WI38 (cell line): Measurements from ENCODE around the gene PPP1R16B.

Experiments used
- H3K4me3 ChIP-seq: 2 replicates; pipeline ENCODE4 v1.5.1; 2011; ENCODE audit warnings: low read depth, mild to moderate bottlenecking, control low read depth, low read length
- TF ChIP-seq, protein P1 (sequence below): IDR thresholded peaks from 2 replicates; pipeline ENCODE4 v1.5.1; 2012; ENCODE audit warnings: low read depth, mild to moderate bottlenecking, control low read depth, low read length

The PPP1R16B gene

DNA sequence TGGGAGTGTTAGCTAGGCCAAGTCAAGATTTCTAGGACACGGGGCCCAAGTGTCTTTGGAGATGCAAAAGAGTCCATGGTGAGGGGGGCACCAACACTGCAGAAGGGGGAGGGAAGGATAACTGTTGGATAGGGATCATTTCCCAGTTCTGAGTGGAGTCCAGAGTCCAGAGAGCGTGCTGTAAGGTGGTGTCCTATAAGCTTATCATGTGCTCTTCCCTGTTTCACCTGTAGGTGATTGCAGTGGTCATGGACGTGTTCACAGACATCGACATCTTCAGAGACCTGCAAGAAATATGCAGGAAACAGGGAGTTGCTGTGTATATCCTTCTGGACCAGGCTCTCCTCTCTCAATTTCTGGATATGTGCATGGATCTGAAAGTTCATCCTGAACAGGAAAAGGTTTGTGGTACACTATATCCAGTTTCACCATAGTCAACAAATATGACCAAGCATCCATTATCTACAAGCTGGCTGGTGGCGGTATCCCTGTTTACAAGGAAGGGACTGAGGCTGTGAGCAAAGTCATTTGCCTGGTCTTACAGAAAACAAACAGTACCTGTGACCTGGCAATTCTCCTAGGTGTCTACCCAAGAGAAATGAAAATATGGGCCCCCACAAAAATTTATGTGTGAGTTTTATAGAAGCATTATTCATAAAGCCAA, 136.4 kb downstream of the PPP1R16B start:
- TF ChIP-seq, protein P1, sequence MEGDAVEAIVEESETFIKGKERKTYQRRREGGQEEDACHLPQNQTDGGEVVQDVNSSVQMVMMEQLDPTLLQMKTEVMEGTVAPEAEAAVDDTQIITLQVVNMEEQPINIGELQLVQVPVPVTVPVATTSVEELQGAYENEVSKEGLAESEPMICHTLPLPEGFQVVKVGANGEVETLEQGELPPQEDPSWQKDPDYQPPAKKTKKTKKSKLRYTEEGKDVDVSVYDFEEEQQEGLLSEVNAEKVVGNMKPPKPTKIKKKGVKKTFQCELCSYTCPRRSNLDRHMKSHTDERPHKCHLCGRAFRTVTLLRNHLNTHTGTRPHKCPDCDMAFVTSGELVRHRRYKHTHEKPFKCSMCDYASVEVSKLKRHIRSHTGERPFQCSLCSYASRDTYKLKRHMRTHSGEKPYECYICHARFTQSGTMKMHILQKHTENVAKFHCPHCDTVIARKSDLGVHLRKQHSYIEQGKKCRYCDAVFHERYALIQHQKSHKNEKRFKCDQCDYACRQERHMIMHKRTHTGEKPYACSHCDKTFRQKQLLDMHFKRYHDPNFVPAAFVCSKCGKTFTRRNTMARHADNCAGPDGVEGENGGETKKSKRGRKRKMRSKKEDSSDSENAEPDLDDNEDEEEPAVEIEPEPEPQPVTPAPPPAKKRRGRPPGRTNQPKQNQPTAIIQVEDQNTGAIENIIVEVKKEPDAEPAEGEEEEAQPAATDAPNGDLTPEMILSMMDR, result no peak
- no peak overlapping the region for H3K4me3 ChIP-seq

DNA sequence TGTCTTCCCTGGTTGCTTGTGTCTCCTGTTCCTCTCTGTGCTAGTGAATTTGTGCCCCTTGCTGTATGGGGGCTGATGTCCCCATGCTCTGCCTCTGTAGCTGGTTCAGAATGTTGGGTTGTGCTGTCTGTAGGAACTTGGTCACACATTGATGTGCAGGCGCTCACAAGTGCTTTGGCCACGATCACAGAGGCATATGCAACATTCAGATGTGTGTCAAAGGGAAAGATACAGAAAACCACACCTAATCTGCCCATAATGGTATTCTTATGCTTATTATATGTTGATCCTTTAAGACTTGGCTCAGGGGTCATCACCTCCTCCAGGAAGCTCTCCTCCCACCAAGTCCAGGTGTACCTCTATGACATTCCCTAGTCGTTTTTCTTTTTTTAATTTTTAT, 139.5 kb downstream of the PPP1R16B start:
- TF ChIP-seq, protein P1, result no peak
- H3K4me3 ChIP-seq, result no peak overlapping the region

DNA sequence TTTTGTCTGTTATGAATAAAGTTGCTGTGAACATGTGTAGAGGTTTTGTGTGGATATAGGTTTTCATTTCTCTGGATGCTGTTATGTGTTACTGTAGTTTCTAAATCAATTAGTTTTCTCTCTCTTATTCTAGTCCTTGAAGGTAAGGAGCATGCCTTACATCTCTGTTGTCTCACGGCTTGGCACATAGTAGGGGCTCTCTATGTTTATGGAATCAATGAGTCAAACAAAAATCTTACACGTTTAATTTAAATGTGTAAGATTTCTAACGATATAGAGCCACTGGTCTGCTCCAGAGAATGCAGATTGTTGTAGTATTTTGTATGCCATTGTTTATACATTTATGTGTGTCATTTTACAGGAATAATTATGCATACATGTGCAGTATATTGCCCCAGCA, 141.3 kb downstream of the PPP1R16B start:
- TF ChIP-seq, protein P1, result no peak
- H3K4me3 ChIP-seq, result no peak overlapping the region

DNA sequence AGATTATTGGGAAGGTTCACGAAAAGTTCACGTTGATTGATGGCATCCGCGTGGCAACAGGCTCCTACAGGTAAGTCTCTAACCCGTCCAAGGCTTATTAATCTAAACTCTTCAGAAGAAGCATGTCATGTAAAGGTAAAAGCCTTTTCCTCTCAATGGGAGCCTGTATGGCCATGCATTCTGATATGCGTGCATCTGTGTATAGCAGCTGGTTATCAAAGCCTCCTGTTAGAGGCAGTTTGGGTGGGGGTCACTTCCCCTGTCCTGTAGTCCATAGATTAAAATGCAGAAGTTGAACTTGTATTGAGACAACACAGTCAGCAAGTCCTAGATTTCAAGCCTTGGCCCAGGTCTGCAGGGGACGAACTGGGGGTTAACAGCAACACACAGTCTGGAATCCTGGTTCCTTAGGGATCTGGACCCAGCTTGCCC, 142.4 kb downstream of the PPP1R16B start:
- H3K4me3 ChIP-seq, result no peak overlapping the region
- TF ChIP-seq, protein P1, result no peak

DNA sequence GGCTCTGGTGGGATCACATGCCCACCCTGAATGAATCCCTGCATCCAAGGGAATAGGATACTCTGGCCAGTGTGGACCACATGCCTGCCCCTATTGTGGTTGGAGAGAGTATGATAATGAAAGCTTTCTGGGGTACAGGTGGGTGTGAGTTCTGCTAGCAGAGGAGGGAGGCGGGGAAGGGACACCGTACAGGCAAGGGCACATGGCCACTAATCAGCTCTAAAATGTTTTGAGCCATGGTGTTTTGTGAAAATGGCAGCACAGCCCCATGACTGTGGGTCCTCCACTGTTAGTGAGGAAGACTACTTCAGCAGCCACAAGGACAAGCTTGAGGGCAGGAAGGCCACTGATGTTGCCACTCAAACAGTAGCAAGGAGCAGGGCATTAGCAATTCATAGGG, 144.8 kb downstream of the PPP1R16B start:
- TF ChIP-seq, protein P1, result no peak
- H3K4me3 ChIP-seq, result no peak overlapping the region

DNA sequence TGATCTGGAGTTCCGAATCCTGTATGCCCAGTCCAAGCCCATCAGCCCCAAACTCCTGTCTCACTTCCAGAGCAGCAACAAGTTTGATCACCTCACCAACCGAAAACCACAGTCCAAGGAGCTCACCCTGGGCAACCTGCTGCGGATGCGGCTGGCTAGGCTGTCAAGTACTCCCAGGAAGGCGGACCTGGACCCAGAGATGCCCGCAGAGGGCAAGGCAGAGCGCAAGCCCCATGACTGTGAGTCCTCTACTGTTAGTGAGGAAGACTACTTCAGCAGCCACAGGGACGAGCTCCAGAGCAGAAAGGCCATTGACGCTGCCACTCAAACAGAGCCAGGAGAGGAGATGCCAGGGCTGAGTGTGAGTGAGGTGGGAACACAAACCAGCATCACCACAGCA, 146.1 kb downstream of the PPP1R16B start:
- TF ChIP-seq, protein P1, result no peak
- no peak overlapping the region for H3K4me3 ChIP-seq

DNA sequence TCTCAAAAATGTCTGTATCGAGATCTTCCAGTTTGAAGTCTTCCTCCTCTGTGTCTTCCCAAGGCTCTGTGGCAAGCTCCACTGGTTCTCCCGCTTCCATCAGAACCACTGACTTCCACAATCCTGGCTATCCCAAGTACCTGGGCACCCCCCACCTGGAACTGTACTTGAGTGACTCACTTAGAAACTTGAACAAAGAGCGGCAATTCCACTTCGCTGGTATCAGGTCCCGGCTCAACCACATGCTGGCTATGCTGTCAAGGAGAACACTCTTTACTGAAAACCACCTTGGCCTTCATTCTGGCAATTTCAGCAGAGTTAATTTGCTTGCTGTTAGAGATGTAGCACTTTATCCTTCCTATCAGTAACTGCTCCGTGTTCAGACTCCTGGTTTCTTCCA, 146.7 kb downstream of the PPP1R16B start:
- H3K4me3 ChIP-seq, result no peak overlapping the region
- TF ChIP-seq, protein P1, result no peak
